NCI-H460 (cell line): ENCODE measurements around the gene TRIM50. TPM values are rescaled to one million over a fixed set of nuclear protein-coding genes. Genes with fewer than 3 reads are reported as not detected.

Source experiments
- small RNA-seq, 2 experiments: library from RNA; depleted of rRNA; stranded (forward); fragments of <200 nt; gene quantifications; one replicate each; pipeline ENCODE3, GENCODE V24; 2014
- total RNA-seq: library from RNA; depleted of rRNA; stranded (reverse); fragments of >200 nt; shearing (Covaris generic); gene quantifications from 2 replicates; pipeline ENCODE4 v1.2.3, GENCODE V29; 2014; rRNA removed

The TRIM50 gene
- total RNA-seq, 1 experiment from 2014 or later, result 0.47 TPM

Small RNA genes within 50 kb of the gene (small RNA-seq; reads per million reads assigned to genes)
- gene RNU6-1080P, result 0 reads per million in 2 experiments

Other genes starting within 250 kb of the TRIM50 start
- gene SPDYE9, start 242.0 kb downstream of the TRIM50 start, total RNA-seq, result 0.54 and 0.55 TPM in 2 replicates
- gene NSUN5, start 19.3 kb downstream of the TRIM50 start, total RNA-seq, result 66.5 and 79.5 TPM in 2 replicates
- gene FKBP6, start 79 bp upstream of the TRIM50 start, total RNA-seq, result 0.17 TPM in 1 of 2 replicates, not detected in the other
- gene FZD9, start 105.7 kb upstream of the TRIM50 start, total RNA-seq, result 5.0 and 5.7 TPM in 2 replicates
- 72.0 and 81.9 TPM in 2 replicates for gene BAZ1B, start 194.2 kb upstream of the TRIM50 start, total RNA-seq
- 34.0 and 39.2 TPM in 2 replicates for gene BCL7B, start 229.6 kb upstream of the TRIM50 start, total RNA-seq